Progenitor cell of endocrine pancreas (in vitro differentiated cells): ENCODE results near the gene FOXD1. TPM values are rescaled to one million over a fixed set of nuclear protein-coding genes. Genes with fewer than 3 reads are reported as not detected.
"Not testable (repeated sequence)": the region's sequence is repeated elsewhere in the genome, so short reads cannot be mapped to it uniquely, and the experiment has no call there.

ENCODE experiments used
- DNase-seq: peaks from one replicate; pipeline ENCODE4 v3.0.0; 2021; ENCODE audit warnings: low spot score; ENCODE audit not compliant: unreplicated experiment
- H3K27ac Mint-ChIP-seq: 2 replicates; pipeline ENCODE4 v1.8.0; 2021; ENCODE audit warnings: mild to moderate bottlenecking, moderate library complexity, mixed read lengths
- H3K27me3 Mint-ChIP-seq: 2 replicates; pipeline ENCODE4 v1.8.0; 2021; ENCODE audit warnings: mixed read lengths
- H3K36me3 Mint-ChIP-seq: 2 replicates; pipeline ENCODE4 v1.8.0; 2022; ENCODE audit warnings: mixed read lengths; ENCODE audit not compliant: insufficient read depth
- H3K4me1 Mint-ChIP-seq: 2 replicates; pipeline ENCODE4 v1.8.0; 2021; ENCODE audit warnings: low read depth, mixed read lengths
- H3K4me3 Mint-ChIP-seq: 2 replicates; pipeline ENCODE4 v1.8.0; 2021; ENCODE audit warnings: low read depth, mild to moderate bottlenecking, moderate library complexity, mixed read lengths
- H3K9me3 Mint-ChIP-seq: 2 replicates; pipeline ENCODE4 v1.8.0; 2021; ENCODE audit warnings: low read depth, mixed read lengths
- total RNA-seq: library from RNA; stranded (reverse); gene quantifications from 2 replicates; pipeline ENCODE4 v1.2.1, GENCODE V29; 2021
- TF ChIP-seq, protein P1 (sequence below): fragments of 200-600 bp; sonication (generic); IDR thresholded peaks from one replicate; pipeline ENCODE4 v1.5.0; 2021; ENCODE audit warnings: antibody characterized with exemption, mild to moderate bottlenecking; ENCODE audit not compliant: unreplicated experiment

FOXD1 gene
- total RNA-seq, 1 donor from 2014 or later: 0.19 TPM

GRCh38 chr5:73412597-73412988 is 36.0 kb downstream of the FOXD1 start:
- H3K4me3 Mint-ChIP-seq: no peak overlapping the region
- H3K4me1 Mint-ChIP-seq: peaks cover 12% of the 10 kb centered on the region
- peaks cover 2% of the 10 kb centered on the region for H3K9me3 Mint-ChIP-seq
- no peak for DNase-seq
- peaks cover 21% of the 10 kb centered on the region for H3K27me3 Mint-ChIP-seq
- no peak overlapping the region for H3K27ac Mint-ChIP-seq
- no peaks in the 10 kb centered on the region for H3K36me3 Mint-ChIP-seq
- TF ChIP-seq, protein P1, sequence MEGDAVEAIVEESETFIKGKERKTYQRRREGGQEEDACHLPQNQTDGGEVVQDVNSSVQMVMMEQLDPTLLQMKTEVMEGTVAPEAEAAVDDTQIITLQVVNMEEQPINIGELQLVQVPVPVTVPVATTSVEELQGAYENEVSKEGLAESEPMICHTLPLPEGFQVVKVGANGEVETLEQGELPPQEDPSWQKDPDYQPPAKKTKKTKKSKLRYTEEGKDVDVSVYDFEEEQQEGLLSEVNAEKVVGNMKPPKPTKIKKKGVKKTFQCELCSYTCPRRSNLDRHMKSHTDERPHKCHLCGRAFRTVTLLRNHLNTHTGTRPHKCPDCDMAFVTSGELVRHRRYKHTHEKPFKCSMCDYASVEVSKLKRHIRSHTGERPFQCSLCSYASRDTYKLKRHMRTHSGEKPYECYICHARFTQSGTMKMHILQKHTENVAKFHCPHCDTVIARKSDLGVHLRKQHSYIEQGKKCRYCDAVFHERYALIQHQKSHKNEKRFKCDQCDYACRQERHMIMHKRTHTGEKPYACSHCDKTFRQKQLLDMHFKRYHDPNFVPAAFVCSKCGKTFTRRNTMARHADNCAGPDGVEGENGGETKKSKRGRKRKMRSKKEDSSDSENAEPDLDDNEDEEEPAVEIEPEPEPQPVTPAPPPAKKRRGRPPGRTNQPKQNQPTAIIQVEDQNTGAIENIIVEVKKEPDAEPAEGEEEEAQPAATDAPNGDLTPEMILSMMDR: no peak

DNA sequence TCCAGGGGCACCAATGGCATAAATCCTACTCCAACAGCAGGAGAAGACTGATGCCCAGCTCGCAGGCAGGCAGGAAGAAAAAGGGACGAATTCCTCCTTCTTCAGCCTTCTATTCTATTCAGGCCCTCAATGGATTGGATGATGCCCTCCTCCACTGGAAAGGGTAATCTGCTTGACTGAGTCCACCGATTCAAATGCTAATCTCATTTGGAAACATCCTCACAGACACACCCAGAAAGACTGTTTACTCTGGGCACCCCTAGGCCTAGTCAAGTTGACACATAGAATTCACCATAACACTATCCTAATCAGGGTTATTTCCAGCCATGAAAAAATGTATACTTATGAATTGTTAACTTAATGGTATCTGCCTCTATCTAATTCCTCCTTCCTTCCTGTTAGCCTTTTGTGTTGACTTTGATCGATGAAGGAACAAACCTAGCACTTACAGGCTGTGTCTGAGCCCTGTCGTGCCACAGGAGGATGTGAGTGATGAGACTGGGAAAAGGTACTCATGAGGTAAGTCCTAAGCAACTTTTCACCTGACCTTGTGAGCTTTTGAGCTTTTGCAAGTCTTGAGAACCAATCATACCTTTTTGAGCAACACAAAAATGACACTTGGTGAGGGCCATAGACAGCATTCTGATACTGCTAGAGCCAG is 36.5 kb downstream of the FOXD1 start:
- no peak overlapping the region for H3K4me3 Mint-ChIP-seq
- H3K9me3 Mint-ChIP-seq: peaks cover 2% of the 10 kb centered on the region
- no peak for DNase-seq
- TF ChIP-seq, protein P1: no peak
- H3K4me1 Mint-ChIP-seq: peaks cover 7% of the 10 kb centered on the region
- no peak overlapping the region for H3K27ac Mint-ChIP-seq
- H3K27me3 Mint-ChIP-seq: peaks cover 17% of the 10 kb centered on the region
- no peaks in the 10 kb centered on the region for H3K36me3 Mint-ChIP-seq

DNA sequence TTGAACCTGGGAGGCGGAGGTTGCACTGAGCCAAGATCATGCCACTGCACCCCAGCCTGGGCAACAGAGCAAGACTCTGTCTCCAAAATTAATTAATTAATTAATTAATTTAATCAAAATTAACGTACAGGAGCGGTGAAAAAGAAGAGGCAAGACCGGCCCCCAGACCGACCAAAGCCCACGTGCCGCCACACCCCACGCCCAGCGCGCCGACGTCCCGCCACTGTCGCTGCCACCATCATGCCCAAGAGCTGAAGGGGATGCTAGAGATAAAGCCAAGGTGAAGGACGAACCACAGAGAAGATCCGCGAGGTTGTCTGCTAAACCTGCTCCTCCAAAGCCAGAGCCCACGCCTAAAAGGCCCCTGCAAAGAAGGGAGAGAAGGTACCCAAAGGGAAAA is 38.6 kb downstream of the FOXD1 start:
- H3K9me3 Mint-ChIP-seq, H3K4me1 Mint-ChIP-seq, H3K27me3 Mint-ChIP-seq: not testable (repeated sequence)

GRCh38 chr5:73405691-73406090 is 42.9 kb downstream of the FOXD1 start:
- Mint-ChIP-seq H3K27ac (no peak overlapping the region), H3K36me3 (no peaks in the 10 kb centered on the region), H3K4me1 (peaks cover 2% of the 10 kb centered on the region), H3K9me3 (no peaks in the 10 kb centered on the region), H3K4me3 (no peak overlapping the region), H3K27me3 (no peaks in the 10 kb centered on the region)
- TF ChIP-seq, protein P1: no peak
- no peak for DNase-seq

More for the DNA sequence above, 38.6 kb downstream of the FOXD1 start:
- H3K27ac Mint-ChIP-seq, H3K36me3 Mint-ChIP-seq, DNase-seq, H3K4me3 Mint-ChIP-seq: not testable (repeated sequence)

- H3K27ac Mint-ChIP-seq: no peak overlapping the region
- no peak for DNase-seq
- no peaks in the 10 kb centered on the region for H3K9me3 Mint-ChIP-seq
- no peak overlapping the region for H3K4me3 Mint-ChIP-seq
- no peaks in the 10 kb centered on the region for H3K4me1 Mint-ChIP-seq
- TF ChIP-seq, protein P1: no peak
- no peaks in the 10 kb centered on the region for H3K27me3 Mint-ChIP-seq
- H3K36me3 Mint-ChIP-seq: no peaks in the 10 kb centered on the region
Observed at GRCh38 chr5:73399775-73400174, 48.8 kb downstream of the FOXD1 start.

Other genes starting within 250 kb of the FOXD1 start
- gene BTF3, start 49.7 kb upstream of the FOXD1 start, total RNA-seq: 589 and 604 TPM in 2 replicates
- gene ANKRA2, start 116.9 kb upstream of the FOXD1 start, total RNA-seq: 27.3 and 28.4 TPM in 2 replicates
- 20.6 and 21.8 TPM in 2 replicates for gene UTP15, start 117.0 kb upstream of the FOXD1 start, total RNA-seq
- 15.0 and 17.0 TPM in 2 replicates for gene ARHGEF28, start 177.4 kb upstream of the FOXD1 start, total RNA-seq